HG03139 (cell line): ENCODE results near the gene TSPAN13.

ENCODE experiments used
- ATAC-seq: cut with Tn5 transposase; IDR thresholded peaks from one replicate; pipeline ENCODE4 v1.9.1; 2021; ENCODE audit not compliant: unreplicated experiment

Gene TSPAN13

GRCh38 chr7:16773884-16774283, 20.3 kb downstream of the TSPAN13 start:
- no peak for ATAC-seq

- no peak for ATAC-seq
Measured at GRCh38 chr7:16774294-16774693, 20.7 kb downstream of the TSPAN13 start.

GRCh38 chr7:16774986-16775385, 21.4 kb downstream of the TSPAN13 start:
- no peak for ATAC-seq

- ATAC-seq = no peak
Measured at GRCh38 chr7:16776053-16776452, 22.5 kb downstream of the TSPAN13 start.

GRCh38 chr7:16778476-16778875, 24.9 kb downstream of the TSPAN13 start:
- ATAC-seq = no peak

- ATAC-seq = no peak
Measured at GRCh38 chr7:16779051-16779450, 25.5 kb downstream of the TSPAN13 start.

GRCh38 chr7:16780596-16780995, 27.0 kb downstream of the TSPAN13 start:
- ATAC-seq = no peak

- ATAC-seq = no peak
Measured at GRCh38 chr7:16785321-16785720, 31.8 kb downstream of the TSPAN13 start.

- no peak for ATAC-seq
Measured at GRCh38 chr7:16785846-16786245, 32.3 kb downstream of the TSPAN13 start.

GRCh38 chr7:16786257-16786656, 32.7 kb downstream of the TSPAN13 start:
- no peak for ATAC-seq

- ATAC-seq = no peak
Measured at GRCh38 chr7:16787127-16787526, 33.6 kb downstream of the TSPAN13 start.

- no peak for ATAC-seq
Measured at GRCh38 chr7:16791071-16791470, 37.5 kb downstream of the TSPAN13 start.

GRCh38 chr7:16791905-16792698, 38.5 kb downstream of the TSPAN13 start:
- ATAC-seq = no peak

GRCh38 chr7:16794986-16795385, 41.4 kb downstream of the TSPAN13 start:
- no peak for ATAC-seq

GRCh38 chr7:16795624-16796023, 42.1 kb downstream of the TSPAN13 start:
- ATAC-seq = no peak

- ATAC-seq = no peak
Measured at GRCh38 chr7:16801111-16801542, 47.6 kb downstream of the TSPAN13 start.

GRCh38 chr7:16801579-16801978, 48.0 kb downstream of the TSPAN13 start:
- ATAC-seq = no peak

- no peak for ATAC-seq
Measured at GRCh38 chr7:16803125-16803524, 49.6 kb downstream of the TSPAN13 start.

- no peak for ATAC-seq
Measured at GRCh38 chr7:16803881-16804673, 50.5 kb downstream of the TSPAN13 start.

GRCh38 chr7:16804674-16805439, 51.3 kb downstream of the TSPAN13 start, which contains the start of gene AGR2:
Gene AGR2 (minus strand): TSS chr7:16804999. CDS start chr7:16801796, 3,203 bp downstream.
- no peak for ATAC-seq

- no peak for ATAC-seq
Measured at GRCh38 chr7:16805441-16805840, 51.9 kb downstream of the TSPAN13 start.
